A673 (cell line): ENCODE data around the gene RNF2. TPM values are rescaled to one million over a fixed set of nuclear protein-coding genes. Genes with fewer than 3 reads are reported as not detected.

Experiments used
- BruUV-seq: library from RNA; stranded (reverse); fragments of 400-500 nt; replicated peaks from 2 replicates; lab custom pipeline; 2021; lab: Mats Ljungman, UMichigan
- CTCF ChIA-PET: fragments of 300-600 bp; sonication (Branson Sonifier 250); formaldehyde crosslinking; loops from one replicate; lab custom pipeline; 2022; ENCODE audit warnings: antibody characterized with exemption; lab: Charles Lee
- POLR2A ChIA-PET: fragments of 300-600 bp; sonication (Branson Sonifier 250); formaldehyde crosslinking; loops from one replicate; lab custom pipeline; 2022; ENCODE audit warnings: antibody characterized with exemption; ENCODE audit not compliant: low non-redundant PET; lab: Charles Lee
- DNase-seq: peaks from one replicate; pipeline ENCODE4 v3.0.0-alpha.2; 2015; ENCODE audit warnings: low spot score
- H3K27ac ChIP-seq: fragments of 200-600 bp; sonication (generic); 2 replicates; pipeline ENCODE4 v1.5.1; 2016; ENCODE audit warnings: mixed run types, low read depth, mild to moderate bottlenecking, mixed read lengths, antibody characterized with exemption, low read length; ENCODE audit not compliant: poor library complexity, severe bottlenecking
- H3K27me3 ChIP-seq: fragments of 200-600 bp; sonication (generic); replicated peaks from 2 replicates; pipeline ENCODE4 v1.6.1; 2017; ENCODE audit warnings: mixed run types, low read depth, mild to moderate bottlenecking, mixed read lengths, antibody characterized with exemption, low read length; ENCODE audit not compliant: insufficient read depth, poor library complexity
- H3K36me3 ChIP-seq: fragments of 200-600 bp; sonication (generic); 2 replicates; pipeline ENCODE4 v1.6.1; 2016; ENCODE audit warnings: mixed run types, mild to moderate bottlenecking, mixed read lengths, antibody characterized with exemption, low read length; ENCODE audit not compliant: insufficient read depth, poor library complexity, severe bottlenecking
- H3K4me1 ChIP-seq: fragments of 200-600 bp; sonication (generic); 2 replicates; pipeline ENCODE4 v1.6.1; 2017; ENCODE audit warnings: mixed run types, mild to moderate bottlenecking, mixed read lengths, antibody characterized with exemption, low read length; ENCODE audit not compliant: insufficient read depth, poor library complexity, severe bottlenecking
- H3K4me3 ChIP-seq: fragments of 200-600 bp; sonication (generic); 2 replicates; pipeline ENCODE4 v1.5.1; 2016; ENCODE audit warnings: low read depth, mixed run types, mild to moderate bottlenecking, mixed read lengths, low read length; ENCODE audit not compliant: poor library complexity, severe bottlenecking
- H3K9me3 ChIP-seq: fragments of 200-600 bp; sonication (generic); 2 replicates; pipeline ENCODE4 v1.6.1; 2016; ENCODE audit warnings: mixed run types, low read depth, mild to moderate bottlenecking, mixed read lengths, antibody characterized with exemption, low read length; ENCODE audit not compliant: poor library complexity, severe bottlenecking
- CTCF ChIP-seq: fragments of 300-800, 200-600 bp; sonication (generic); conservative IDR thresholded peaks from 2 replicates; pipeline ENCODE4 v1.5.1; 2017; ENCODE audit warnings: low read depth, mild to moderate bottlenecking, antibody characterized with exemption, low read length, moderate library complexity, mixed read lengths
- EZH2 ChIP-seq: fragments of 200-600 bp; sonication (generic); IDR thresholded peaks from 2 replicates; pipeline ENCODE4 v1.6.1; 2017; ENCODE audit warnings: borderline replicate concordance, low read depth, mild to moderate bottlenecking, mixed read lengths, antibody characterized with exemption, low read length; ENCODE audit not compliant: poor library complexity, severe bottlenecking
- intact Hi-C: fragments of 100-400 bp; cut with micrococcal nuclease; formaldehyde crosslinking; loops from one replicate; pipeline ENCODE4 v1.10.0; 2022; ENCODE audit not compliant: unreplicated experiment
- total RNA-seq: library from RNA; stranded (reverse); gene quantifications from 2 replicates; pipeline ENCODE4 v1.2.3, GENCODE V29; 2021

RNF2 gene
- total RNA-seq, 1 experiment from 2014 or later, result 50.8 TPM

GRCh38 chr1:185016880-185017279, 28.5 kb upstream of the RNF2 start:
- ChIA-PET CTCF (no interaction called here), POLR2A (no interaction called here)
- no peaks in the 10 kb centered on the region for H3K36me3 ChIP-seq
- no peak for TF ChIP-seq EZH2
- TF ChIP-seq CTCF, result no peak
- no peaks in the 10 kb centered on the region for H3K9me3 ChIP-seq
- no peaks in the 10 kb centered on the region for H3K27me3 ChIP-seq
- H3K4me3 ChIP-seq, result no peak overlapping the region
- no peaks in the 10 kb centered on the region for H3K4me1 ChIP-seq
- BruUV-seq, result no TSS peak
- intact Hi-C loops, result no loop called here
- no peak overlapping the region for H3K27ac ChIP-seq
- no peak for DNase-seq

GRCh38 chr1:185017338-185017737, 28.0 kb upstream of the RNF2 start:
- Histone ChIP-seq H3K4me3 (no peak overlapping the region), H3K27ac (no peak overlapping the region), H3K9me3 (no peaks in the 10 kb centered on the region), H3K27me3 (no peaks in the 10 kb centered on the region), H3K4me1 (no peaks in the 10 kb centered on the region), H3K36me3 (no peaks in the 10 kb centered on the region)
- intact Hi-C loops, result no loop called here
- POLR2A ChIA-PET, result no interaction called here
- CTCF ChIA-PET, result no interaction called here
- BruUV-seq, result no TSS peak
- TF ChIP-seq CTCF (no peak), EZH2 (no peak)
- DNase-seq, result no peak

- no peaks in the 10 kb centered on the region for H3K4me1 ChIP-seq
- DNase-seq, result no peak
- no peaks in the 10 kb centered on the region for H3K36me3 ChIP-seq
- H3K9me3 ChIP-seq, result no peaks in the 10 kb centered on the region
- H3K4me3 ChIP-seq, result no peak overlapping the region
- CTCF ChIA-PET, result no interaction called here
- BruUV-seq, result no TSS peak
- POLR2A ChIA-PET, result no interaction called here
- no peaks in the 10 kb centered on the region for H3K27me3 ChIP-seq
- H3K27ac ChIP-seq, result no peak overlapping the region
- intact Hi-C loops, result no loop called here
- no peak for TF ChIP-seq CTCF
- TF ChIP-seq EZH2, result no peak
Measured at GRCh38 chr1:185017966-185018365, 27.4 kb upstream of the RNF2 start.
